ENCODE data around the gene SLC6A11.

Gene SLC6A11

GRCh38 chr3:10780243-10780642 lies 35.8 kb upstream of the SLC6A11 start:
- Histone ChIP-seq H3K4me2 (ENCODE audit: low read length) (no peak overlapping the region), H3K9me3 (ENCODE audit: control insufficient read depth, low read length) (no peaks in the 10 kb centered on the region), H3K36me3 (ENCODE audit: control insufficient read depth, insufficient read depth, low read length) (no peaks in the 10 kb centered on the region), H3K4me1 (no peaks in the 10 kb centered on the region), H3K79me2 (no peaks in the 10 kb centered on the region), H3K27ac (no peak overlapping the region), H3K27me3 (ENCODE audit: control insufficient read depth, insufficient read depth, low read length) (no peaks in the 10 kb centered on the region), H3K9ac (no peak overlapping the region), H2AFZ (no peak overlapping the region), H3K4me3 (ENCODE audit: low read depth, low read length) (no peak overlapping the region)
- TF ChIP-seq CTCF (IDR thresholded peaks at IDR 0.05), result no peak

DNA sequence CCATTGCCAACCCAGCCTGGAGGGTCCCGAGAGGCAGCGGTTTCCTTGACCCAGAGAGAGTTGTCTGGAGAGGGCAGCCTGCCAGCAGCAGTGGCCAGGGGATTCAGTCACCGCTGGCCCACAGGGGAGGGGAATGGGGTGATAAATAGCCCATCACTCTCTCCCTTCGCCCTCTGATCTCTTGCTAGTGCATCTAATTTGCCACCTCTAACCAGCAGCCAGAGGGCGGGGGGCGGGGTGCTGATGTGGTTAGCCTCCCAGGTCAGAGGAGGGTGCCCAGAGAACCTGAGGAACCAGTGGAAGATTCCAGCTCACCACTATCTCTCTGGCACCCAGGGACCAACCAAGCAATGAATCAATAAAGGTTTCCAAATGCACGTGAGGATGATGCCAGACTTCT lies 35.1 kb upstream of the SLC6A11 start:
- H3K36me3 ChIP-seq (ENCODE audit: control insufficient read depth, insufficient read depth, low read length), result no peaks in the 10 kb centered on the region
- no peaks in the 10 kb centered on the region for H3K4me1 ChIP-seq
- no peak overlapping the region for H3K4me2 ChIP-seq (ENCODE audit: low read length)
- no peaks in the 10 kb centered on the region for H3K9me3 ChIP-seq (ENCODE audit: control insufficient read depth, low read length)
- no peak for TF ChIP-seq CTCF (IDR thresholded peaks at IDR 0.05)
- no peak overlapping the region for H2AFZ ChIP-seq
- no peak overlapping the region for H3K9ac ChIP-seq
- no peaks in the 10 kb centered on the region for H3K27me3 ChIP-seq (ENCODE audit: control insufficient read depth, insufficient read depth, low read length)
- no peaks in the 10 kb centered on the region for H3K79me2 ChIP-seq
- no peak overlapping the region for H3K27ac ChIP-seq
- no peak overlapping the region for H3K4me3 ChIP-seq (ENCODE audit: low read depth, low read length)

DNA sequence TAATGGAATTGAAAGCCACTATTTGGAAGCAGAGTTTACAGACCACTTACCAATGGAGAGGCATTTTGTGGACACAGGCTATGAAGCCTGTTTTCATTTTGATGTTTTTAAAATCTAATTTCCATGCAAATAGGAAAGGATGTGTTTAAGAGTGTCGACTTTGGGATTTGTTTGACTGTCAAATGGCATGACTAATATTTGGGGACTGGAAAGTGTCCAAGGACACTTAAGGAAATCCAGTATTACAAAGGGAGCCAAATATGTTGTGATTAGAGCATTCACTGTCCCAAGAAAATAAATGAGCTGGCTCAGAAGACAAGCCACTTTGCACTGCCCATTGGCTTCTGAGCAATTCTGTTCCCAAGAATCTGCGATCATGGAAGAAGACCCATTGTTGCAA lies 34.0 kb upstream of the SLC6A11 start:
- H3K4me2 ChIP-seq (ENCODE audit: low read length), result no peak overlapping the region
- no peaks in the 10 kb centered on the region for H3K4me1 ChIP-seq
- H3K9me3 ChIP-seq (ENCODE audit: control insufficient read depth, low read length), result no peaks in the 10 kb centered on the region
- TF ChIP-seq CTCF (IDR thresholded peaks at IDR 0.05), result no peak
- no peaks in the 10 kb centered on the region for H3K36me3 ChIP-seq (ENCODE audit: control insufficient read depth, insufficient read depth, low read length)
- H3K9ac ChIP-seq, result no peak overlapping the region
- H3K27ac ChIP-seq, result no peak overlapping the region
- H3K79me2 ChIP-seq, result no peaks in the 10 kb centered on the region
- H3K4me3 ChIP-seq (ENCODE audit: low read depth, low read length), result no peak overlapping the region
- H3K27me3 ChIP-seq (ENCODE audit: control insufficient read depth, insufficient read depth, low read length), result no peaks in the 10 kb centered on the region
- H2AFZ ChIP-seq, result no peak overlapping the region

DNA sequence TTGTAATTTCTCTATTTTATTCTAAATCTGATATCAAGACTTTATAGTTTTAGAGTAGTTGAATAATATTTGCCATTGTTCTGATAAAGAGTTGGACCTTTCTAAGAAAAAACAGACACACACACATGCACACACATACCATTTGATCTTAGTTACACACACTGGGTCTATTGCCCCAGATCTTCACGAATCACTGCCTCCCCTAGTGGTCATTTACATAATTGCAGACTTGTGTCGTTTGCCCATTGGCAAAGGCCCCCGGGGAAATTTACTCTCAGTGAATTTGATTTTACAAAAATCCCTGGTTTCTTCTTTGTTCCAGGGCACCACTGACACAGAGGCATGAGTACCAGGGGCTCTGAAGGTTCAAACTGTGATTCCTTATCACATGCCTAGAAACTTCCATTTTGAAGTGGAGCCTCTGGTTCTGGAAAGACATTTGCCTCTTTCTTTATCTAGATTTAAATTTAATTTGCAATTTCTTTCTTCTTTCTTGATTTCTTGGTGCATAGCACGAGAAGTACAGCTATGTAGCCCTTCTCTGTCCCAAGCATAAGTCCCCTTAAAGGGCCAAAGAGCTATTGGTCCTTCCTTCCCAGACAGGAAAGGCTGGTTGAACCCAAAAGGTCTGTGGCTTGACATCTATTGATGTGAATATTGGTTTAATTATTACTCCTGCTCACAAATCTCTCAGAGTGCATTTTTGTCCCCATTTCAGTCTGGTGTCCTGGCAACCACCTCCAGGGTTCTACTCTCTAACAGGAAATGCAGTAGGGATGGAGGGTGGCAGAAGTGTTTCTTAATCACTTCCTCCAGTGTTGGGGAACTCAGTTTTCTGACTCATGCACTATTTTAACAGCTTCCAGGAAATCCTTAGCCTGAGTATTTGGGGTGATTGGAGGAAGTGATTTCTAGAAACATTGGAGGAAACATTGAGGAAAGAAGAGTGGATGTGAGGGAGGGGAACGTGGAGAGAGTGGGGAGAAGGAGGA lies 32.4 kb upstream of the SLC6A11 start:
- H3K9ac ChIP-seq, result no peak overlapping the region
- H3K4me1 ChIP-seq, result no peaks in the 10 kb centered on the region
- H3K27me3 ChIP-seq (ENCODE audit: control insufficient read depth, insufficient read depth, low read length), result no peaks in the 10 kb centered on the region
- H2AFZ ChIP-seq, result peak overlapping the region; percentile 15
- H3K9me3 ChIP-seq (ENCODE audit: control insufficient read depth, low read length), result no peaks in the 10 kb centered on the region
- H3K4me3 ChIP-seq (ENCODE audit: low read depth, low read length), result no peak overlapping the region
- no peak overlapping the region for H3K27ac ChIP-seq
- H3K4me2 ChIP-seq (ENCODE audit: low read length), result no peak overlapping the region
- no peaks in the 10 kb centered on the region for H3K36me3 ChIP-seq (ENCODE audit: control insufficient read depth, insufficient read depth, low read length)
- TF ChIP-seq CTCF (IDR thresholded peaks at IDR 0.05), result peak; percentile 87
- no peaks in the 10 kb centered on the region for H3K79me2 ChIP-seq

GRCh38 chr3:10786640-10787039 lies 29.4 kb upstream of the SLC6A11 start:
- no peaks in the 10 kb centered on the region for H3K27me3 ChIP-seq (ENCODE audit: control insufficient read depth, insufficient read depth, low read length)
- no peaks in the 10 kb centered on the region for H3K79me2 ChIP-seq
- no peak for TF ChIP-seq CTCF (IDR thresholded peaks at IDR 0.05)
- H2AFZ ChIP-seq, result no peak overlapping the region
- no peak overlapping the region for H3K9ac ChIP-seq
- H3K4me3 ChIP-seq (ENCODE audit: low read depth, low read length), result no peak overlapping the region
- no peaks in the 10 kb centered on the region for H3K4me1 ChIP-seq
- H3K4me2 ChIP-seq (ENCODE audit: low read length), result no peak overlapping the region
- no peaks in the 10 kb centered on the region for H3K9me3 ChIP-seq (ENCODE audit: control insufficient read depth, low read length)
- no peaks in the 10 kb centered on the region for H3K36me3 ChIP-seq (ENCODE audit: control insufficient read depth, insufficient read depth, low read length)
- no peak overlapping the region for H3K27ac ChIP-seq
